ENCODE data around the gene SPRR5.

SPRR5 gene

GRCh38 chr1:152976688-152977087, 29.7 kb downstream of the SPRR5 start:
- DNase-seq: no peak
- in situ Hi-C loops (cut with MboI; ENCODE audit: low pct_unique_long_range_greater_than_20kb, low sequenced_read_pairs): no loop called here

- no peak for DNase-seq
- in situ Hi-C loops (cut with MboI; ENCODE audit: low pct_unique_long_range_greater_than_20kb, low sequenced_read_pairs): no loop called here
Observed at GRCh38 chr1:152977614-152978013, 30.6 kb downstream of the SPRR5 start.

GRCh38 chr1:152980676-152981075, 33.7 kb downstream of the SPRR5 start:
- in situ Hi-C loops (cut with MboI; ENCODE audit: low pct_unique_long_range_greater_than_20kb, low sequenced_read_pairs): no loop called here
- no peak for DNase-seq

- in situ Hi-C loops (cut with MboI; ENCODE audit: low pct_unique_long_range_greater_than_20kb, low sequenced_read_pairs): no loop called here
- DNase-seq: no peak
Observed at GRCh38 chr1:152981146-152981871, 34.3 kb downstream of the SPRR5 start.

- in situ Hi-C loops (cut with MboI; ENCODE audit: low pct_unique_long_range_greater_than_20kb, low sequenced_read_pairs): no loop called here
- DNase-seq: no peak
Observed at GRCh38 chr1:152982076-152982475, 35.1 kb downstream of the SPRR5 start.

GRCh38 chr1:152983234-152983633, 36.2 kb downstream of the SPRR5 start:
- in situ Hi-C loops (cut with MboI; ENCODE audit: low pct_unique_long_range_greater_than_20kb, low sequenced_read_pairs): no loop called here
- DNase-seq: no peak

- DNase-seq: no peak
- in situ Hi-C loops (cut with MboI; ENCODE audit: low pct_unique_long_range_greater_than_20kb, low sequenced_read_pairs): no loop called here
Observed at GRCh38 chr1:152983743-152984142, 36.7 kb downstream of the SPRR5 start, which contains the start of gene SPRR1A. Gene SPRR1A (plus strand): TSS chr1:152984081. CDS start chr1:152985231, 1,150 bp downstream.

- in situ Hi-C loops (cut with MboI; ENCODE audit: low pct_unique_long_range_greater_than_20kb, low sequenced_read_pairs): no loop called here
Observed at GRCh38 chr1:152986578-152986977, 39.6 kb downstream of the SPRR5 start.

GRCh38 chr1:152993186-152993585, 46.2 kb downstream of the SPRR5 start:
- DNase-seq: no peak
- in situ Hi-C loops (cut with MboI; ENCODE audit: low pct_unique_long_range_greater_than_20kb, low sequenced_read_pairs): no loop called here

More at GRCh38 chr1:152986578-152986977, 39.6 kb downstream of the SPRR5 start:
- no peak for DNase-seq

- in situ Hi-C loops (cut with MboI; ENCODE audit: low pct_unique_long_range_greater_than_20kb, low sequenced_read_pairs): no loop called here
- DNase-seq: no peak
Observed at GRCh38 chr1:152995842-152996241, 48.8 kb downstream of the SPRR5 start.

GRCh38 chr1:152996633-152997400, 49.8 kb downstream of the SPRR5 start:
- in situ Hi-C loops (cut with MboI; ENCODE audit: low pct_unique_long_range_greater_than_20kb, low sequenced_read_pairs): no loop called here

GRCh38 chr1:152997901-152998300, 50.9 kb downstream of the SPRR5 start:
- no peak for DNase-seq
- in situ Hi-C loops (cut with MboI; ENCODE audit: low pct_unique_long_range_greater_than_20kb, low sequenced_read_pairs): no loop called here

More at GRCh38 chr1:152996633-152997400, 49.8 kb downstream of the SPRR5 start:
- DNase-seq: no peak

GRCh38 chr1:152998476-152998875, 51.5 kb downstream of the SPRR5 start:
- in situ Hi-C loops (cut with MboI; ENCODE audit: low pct_unique_long_range_greater_than_20kb, low sequenced_read_pairs): no loop called here
- no peak for DNase-seq

All from KBM-7 (cell line).